Measurements from ENCODE around the gene MYOCOS. TPM values are rescaled to one million over a fixed set of nuclear protein-coding genes. Genes with fewer than 3 reads are reported as not detected.

Gene MYOCOS
- total and polyA plus RNA-seq, 2 of the 4 experiments (the other 2 are of a cell fraction) = not detected

DNA sequence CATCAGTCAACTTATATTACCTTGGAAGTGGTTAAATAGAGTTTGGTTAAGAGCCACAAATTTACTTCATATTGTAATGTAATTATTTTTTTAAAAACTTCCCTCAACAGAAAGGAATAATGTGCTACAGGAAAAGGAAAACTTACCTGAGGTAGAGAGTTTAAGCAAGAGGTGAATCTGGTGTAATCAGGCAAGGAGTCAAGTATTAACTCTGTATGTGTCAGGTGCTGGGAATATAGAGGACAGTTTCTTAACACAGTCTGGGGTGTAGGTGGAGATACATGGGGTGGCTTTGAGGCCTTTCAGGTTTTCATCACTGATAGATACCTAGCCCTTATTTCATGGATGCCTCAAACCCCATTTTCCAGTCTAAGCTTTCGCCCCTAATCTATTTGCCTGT, 25.9 kb upstream of the MYOCOS start:
- in situ Hi-C loops (cut with MboI; ENCODE audit: low sequenced_read_pairs) = no loop called here
- H3K4me3 ChIP-seq (ENCODE audit: insufficient read depth, low read depth, low read length) = no peak overlapping the region
- BruUV-seq (replicated peaks) = no TSS peak
- no peak overlapping the region for H3K4me2 ChIP-seq (ENCODE audit: low read depth, low read length)
- no peak overlapping the region for H3K23ac ChIP-seq (ENCODE audit: low read depth, low read length)
- no peak overlapping the region for H4K91ac ChIP-seq (ENCODE audit: insufficient read depth, low read depth, low read length)
- no peak overlapping the region for H2AFZ ChIP-seq (replicated peaks; ENCODE audit: low read length, poor library complexity)
- H4K8ac ChIP-seq (ENCODE audit: low read depth in 2 of 2, low read length in 2 of 2) = no peak overlapping the region
- H2BK120ac ChIP-seq (ENCODE audit: low read depth, low read length) = no peak overlapping the region
- H3K9ac ChIP-seq (ENCODE audit: low read depth, low read length) = no peak overlapping the region
- H3K79me1 ChIP-seq (ENCODE audit: low read depth in 1 of 2, low read length in 2 of 2) = peaks cover 0 to 12% of the 10 kb centered on the region in 2 experiments; a peak in 2 of 4 replicates
- H2AK9ac ChIP-seq (replicated peaks; ENCODE audit: low read depth, low read length, poor library complexity) = no peak overlapping the region
- H2BK15ac ChIP-seq (ENCODE audit: low read depth, low read length) = no peak overlapping the region
- H3K4me1 ChIP-seq (ENCODE audit: control insufficient read depth, insufficient read depth, low read length) = peaks cover 3% of the 10 kb centered on the region
- ChIA-PET POLR2A (ENCODE audit: unreplicated experiment) (no interaction called here), CTCF (no interaction called here)
- no peak for TF ChIP-seq POLR2A (IDR thresholded peaks at IDR 0.05; ENCODE audit: low read depth, low read length)
- no peaks in the 10 kb centered on the region for H4K20me1 ChIP-seq (ENCODE audit: insufficient read depth, low read length)
- H3K18ac ChIP-seq (ENCODE audit: low read depth, low read length) = no peak overlapping the region
- H3K9me3 ChIP-seq (ENCODE audit: control insufficient read depth, insufficient read depth, low read length) = no peaks in the 10 kb centered on the region
- no CpG with 5 or more reads among the region's 1 CpG for WGBS, 2 experiments (ENCODE audit: extremely low coverage in 2 of 2, insufficient read length in 1 of 2)
- H3K36me3 ChIP-seq (ENCODE audit: control insufficient read depth, insufficient read depth, low read length) = peaks cover 17% of the 10 kb centered on the region
- dilution Hi-C loops (cut with HindIII; ENCODE audit: low sequenced_read_pairs, unreplicated experiment) = no loop called here
- H3K4ac ChIP-seq (ENCODE audit: low read depth, low read length) = no peak overlapping the region
- H3K56ac ChIP-seq (ENCODE audit: extremely low read depth, insufficient read depth, low read length) = no peak overlapping the region
- H4K5ac ChIP-seq (ENCODE audit: low read depth, low read length) = no peak overlapping the region
- no peak for DNase-seq
- ATAC-seq (ENCODE audit: low read depth) = no peak
- H2AK5ac ChIP-seq (ENCODE audit: low read depth, low read length) = no peak overlapping the region
- no peak overlapping the region for H3K27ac ChIP-seq (ENCODE audit: insufficient read depth, low read length)
- intact Hi-C loops (cut with micrococcal nuclease) = no loop called here
- no peaks in the 10 kb centered on the region; the same call in 1 of the 2 replicates for H3K9me1 ChIP-seq (ENCODE audit: insufficient read depth, low read length)
- no peak overlapping the region for H2BK5ac ChIP-seq (ENCODE audit: low read depth, low read length, poor library complexity, severe bottlenecking)
- no peak overlapping the region for H3K14ac ChIP-seq (replicated peaks; ENCODE audit: low read depth, low read length)
- H2BK20ac ChIP-seq (ENCODE audit: low read depth, low read length) = no peak overlapping the region
- no peaks in the 10 kb centered on the region for H3K27me3 ChIP-seq (ENCODE audit: control insufficient read depth, insufficient read depth, low read length)

Data from IMR-90 (cell line).